ENCODE data around the gene MIB2.
"Not testable (repeated sequence)": the region's sequence is repeated elsewhere in the genome, so short reads cannot be mapped to it uniquely, and the experiment has no call there.

MIB2 gene

DNA sequence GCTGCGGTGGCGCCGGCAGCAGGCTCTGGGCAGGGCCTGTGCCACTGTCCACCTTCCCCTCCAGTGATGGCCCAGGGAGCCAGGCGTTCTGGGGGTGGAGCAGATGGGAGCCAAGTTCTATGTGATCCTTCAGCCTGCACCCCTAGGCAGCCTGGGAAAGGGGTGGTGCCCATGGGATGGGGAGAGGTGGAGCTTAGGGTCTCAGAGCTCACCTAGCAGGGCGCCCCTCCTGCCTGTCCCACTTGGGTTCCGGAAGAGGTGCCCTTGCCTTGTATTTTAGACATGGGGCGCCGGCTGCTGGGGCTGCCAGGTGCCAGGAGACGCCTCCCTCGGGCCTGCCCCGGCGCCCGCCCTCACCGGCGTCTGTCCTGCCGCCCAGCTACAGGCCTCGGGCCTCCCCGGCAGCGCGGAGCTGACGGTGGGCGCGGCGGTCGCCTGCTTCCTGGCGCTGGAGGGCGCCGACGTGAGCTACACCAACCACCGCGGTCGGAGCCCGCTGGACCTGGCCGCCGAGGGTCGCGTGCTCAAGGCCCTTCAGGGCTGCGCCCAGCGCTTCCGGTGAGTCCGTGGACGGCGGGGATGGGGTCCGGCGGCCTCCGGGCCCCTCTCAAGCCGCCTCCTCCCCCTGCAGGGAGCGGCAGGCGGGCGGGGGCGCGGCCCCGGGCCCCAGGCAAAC lies 13.6 kb downstream of the MIB2 start:
- peak; percentile 42 to 52 for DNase-seq

DNA sequence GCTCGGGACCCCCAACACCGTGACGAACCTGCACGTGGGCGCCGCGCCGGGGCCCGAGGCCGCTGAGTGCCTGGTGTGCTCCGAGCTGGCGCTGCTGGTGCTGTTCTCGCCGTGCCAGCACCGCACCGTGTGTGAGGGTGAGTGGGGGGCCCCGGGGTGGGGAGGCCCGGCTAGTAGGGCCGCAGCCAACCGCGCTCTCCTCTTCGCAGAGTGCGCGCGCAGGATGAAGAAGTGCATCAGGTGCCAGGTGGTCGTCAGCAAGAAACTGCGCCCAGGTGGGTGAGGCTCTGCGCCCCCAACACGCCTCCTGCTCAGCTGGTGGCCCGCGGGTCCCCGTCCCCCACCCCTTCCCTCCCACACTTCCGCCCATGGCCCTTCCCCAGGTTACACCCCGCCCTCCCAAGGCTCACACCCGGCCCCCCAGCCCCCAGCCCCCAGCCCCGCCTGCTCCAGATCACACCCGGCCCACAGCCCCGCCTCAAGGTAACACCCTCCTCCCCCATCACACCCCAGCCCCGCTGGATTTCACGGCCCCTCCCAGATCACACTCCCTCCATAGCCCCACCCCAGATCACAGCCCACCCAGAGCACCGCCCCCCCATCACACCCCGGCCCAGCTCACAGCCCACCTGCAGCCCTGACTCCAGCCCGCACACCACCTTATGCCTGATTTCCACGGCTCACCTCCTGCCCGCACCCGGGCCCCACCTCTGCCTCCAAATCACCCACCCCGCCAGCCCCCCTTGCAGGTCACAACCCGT lies 14.3 kb downstream of the MIB2 start:
- DNase-seq: peak; percentile 88 to 90

GRCh38 chr1:1630191-1630964 lies 15.1 kb downstream of the MIB2 start:
- DNase-seq: peak; percentile 97 to 98

DNA sequence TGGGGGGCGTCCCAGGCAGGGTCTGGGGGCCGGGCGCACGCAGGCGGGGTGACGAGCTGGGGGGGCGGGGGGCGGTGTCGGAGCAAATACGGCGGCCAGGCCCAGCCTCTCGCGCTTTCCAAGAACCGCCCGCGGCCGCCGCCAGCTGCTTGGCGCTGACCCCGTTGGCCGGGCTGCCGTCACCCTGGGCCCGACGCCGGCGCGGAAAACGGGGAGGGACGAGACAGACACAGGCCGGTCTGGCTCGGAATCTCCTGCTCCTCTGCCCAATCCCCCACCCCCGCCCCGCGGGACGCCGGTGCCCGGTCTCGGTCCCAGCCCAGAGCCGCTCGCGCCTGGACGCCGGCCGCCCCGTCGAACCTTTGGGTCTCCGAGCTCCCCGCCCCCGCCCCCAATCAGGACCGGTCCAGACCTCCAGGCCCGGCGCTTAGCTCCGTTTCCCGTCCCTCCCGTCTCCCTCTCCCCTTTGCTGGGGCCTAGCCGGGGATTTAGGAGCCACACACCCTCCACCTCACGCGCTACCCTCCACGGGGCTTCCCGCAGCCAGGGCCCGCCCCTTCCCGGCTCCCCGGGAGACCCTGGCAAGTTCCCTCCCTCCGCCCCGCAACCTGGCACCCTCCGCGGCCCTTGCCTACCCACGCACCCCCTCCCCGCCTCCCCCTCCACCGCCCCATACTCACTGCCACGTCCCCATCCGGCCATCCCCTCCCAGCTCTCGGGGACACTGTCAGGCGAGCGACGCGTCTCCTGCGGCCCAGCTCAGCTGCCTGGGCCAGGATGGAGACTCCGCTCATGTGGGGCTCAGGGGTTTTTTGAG lies 15.9 kb downstream of the MIB2 start:
- DNase-seq: peak; percentile 42 to 56

DNA sequence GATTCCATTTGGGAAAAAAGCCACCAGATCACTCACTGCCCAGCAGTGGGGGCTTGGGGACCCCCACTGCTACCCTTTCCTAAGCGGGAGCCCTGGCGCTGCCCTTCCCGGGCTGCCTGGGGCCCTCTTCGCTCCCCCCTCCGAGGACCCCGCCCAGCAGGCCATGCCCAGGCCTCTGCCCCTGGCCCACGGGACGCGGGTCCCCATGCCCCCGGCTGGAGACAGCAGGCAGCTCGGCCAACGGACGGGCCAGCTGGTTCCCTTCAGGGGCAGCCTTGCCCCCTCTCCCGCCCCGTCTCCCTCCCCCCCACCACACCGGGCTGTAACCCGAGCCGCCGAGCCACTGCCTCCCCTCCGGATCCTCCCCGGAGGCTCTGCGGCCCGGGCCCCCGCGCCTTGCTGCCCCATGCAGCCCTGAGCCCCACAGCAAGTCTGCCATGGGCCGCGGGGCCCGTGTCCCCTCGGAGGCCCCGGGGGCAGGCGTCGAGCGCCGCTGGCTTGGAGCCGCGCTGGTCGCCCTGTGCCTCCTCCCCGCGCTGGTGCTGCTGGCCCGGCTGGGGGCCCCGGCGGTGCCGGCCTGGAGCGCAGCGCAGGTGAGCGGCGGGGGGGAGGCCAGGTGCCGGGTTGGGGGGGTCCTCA lies 16.6 kb downstream of the MIB2 start, which contains the start of gene MMP23B:
Gene MMP23B (plus strand): TSS at position 392 of the 639 bp plus-strand sequence. CDS start 46 bp downstream, at position 438.
- DNase-seq: no peak

DNA sequence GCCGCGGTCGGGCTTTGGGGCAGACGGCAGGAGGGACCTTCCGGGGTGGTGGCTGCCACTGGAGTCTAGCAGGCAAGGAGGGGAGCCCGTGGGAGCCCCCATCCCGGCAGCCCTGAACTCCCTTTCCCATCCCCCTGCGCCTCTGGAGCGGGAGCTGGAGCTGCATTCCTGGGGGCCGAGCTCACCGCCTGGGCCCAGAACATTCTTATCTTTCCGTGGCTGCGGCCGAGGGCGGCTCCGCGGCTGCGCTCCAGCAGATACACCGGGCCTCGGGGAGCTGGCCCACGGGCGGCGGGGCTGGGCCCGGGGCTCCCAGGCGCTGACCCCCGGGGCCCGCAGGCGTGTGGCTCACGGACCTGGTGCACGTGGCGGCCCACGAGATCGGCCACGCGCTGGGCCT lies 18.1 kb downstream of the MIB2 start:
- DNase-seq: not testable (repeated sequence)

DNA sequence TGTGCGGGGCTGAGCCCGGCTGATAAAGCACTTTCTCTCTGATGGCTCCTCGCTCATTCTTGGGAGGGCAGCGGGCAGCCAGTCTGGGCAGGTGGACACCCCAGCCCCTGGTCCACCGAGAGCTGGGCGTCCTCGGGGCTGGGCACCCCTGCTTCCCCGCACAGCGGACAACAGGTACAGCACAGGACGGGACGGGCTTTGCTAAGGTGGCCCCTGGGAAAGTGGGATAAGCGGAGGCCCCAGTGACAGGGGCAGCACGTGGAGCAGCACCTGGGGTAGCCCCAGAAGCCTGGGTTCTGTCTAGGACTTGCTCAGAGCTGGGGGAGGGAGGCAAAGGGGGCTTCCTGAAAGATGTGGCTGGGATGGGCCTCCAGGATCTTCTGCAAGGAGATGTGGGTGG lies 19.3 kb downstream of the MIB2 start:
- DNase-seq: not testable (repeated sequence)

- DNase-seq: not testable (repeated sequence)
Observed at GRCh38 chr1:1636621-1637478, 21.6 kb downstream of the MIB2 start.

GRCh38 chr1:1637479-1637875 lies 22.2 kb downstream of the MIB2 start:
- not testable (repeated sequence) for DNase-seq

- DNase-seq: not testable (repeated sequence)
Observed at GRCh38 chr1:1638528-1638927, 23.2 kb downstream of the MIB2 start.

DNA sequence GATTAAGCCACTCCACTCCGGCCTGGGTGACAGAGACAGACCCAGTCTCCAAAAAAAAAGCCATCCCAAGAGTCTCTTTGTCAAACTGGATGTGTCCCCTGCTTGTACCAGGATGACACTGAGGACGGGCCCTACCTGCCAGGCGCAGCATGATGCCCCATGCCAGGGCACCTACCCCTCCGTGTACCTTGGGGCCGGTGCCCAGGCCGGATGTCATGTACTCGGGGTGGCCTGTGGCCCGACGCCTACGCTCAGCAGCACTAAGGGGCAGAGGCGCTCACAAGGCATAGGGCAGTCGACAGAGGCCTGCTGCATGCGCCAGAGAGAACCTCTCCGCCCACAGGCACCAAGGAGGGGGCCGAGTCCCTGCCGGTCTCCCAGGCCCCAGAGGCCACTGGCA lies 24.1 kb downstream of the MIB2 start:
- not testable (repeated sequence) for DNase-seq

DNA sequence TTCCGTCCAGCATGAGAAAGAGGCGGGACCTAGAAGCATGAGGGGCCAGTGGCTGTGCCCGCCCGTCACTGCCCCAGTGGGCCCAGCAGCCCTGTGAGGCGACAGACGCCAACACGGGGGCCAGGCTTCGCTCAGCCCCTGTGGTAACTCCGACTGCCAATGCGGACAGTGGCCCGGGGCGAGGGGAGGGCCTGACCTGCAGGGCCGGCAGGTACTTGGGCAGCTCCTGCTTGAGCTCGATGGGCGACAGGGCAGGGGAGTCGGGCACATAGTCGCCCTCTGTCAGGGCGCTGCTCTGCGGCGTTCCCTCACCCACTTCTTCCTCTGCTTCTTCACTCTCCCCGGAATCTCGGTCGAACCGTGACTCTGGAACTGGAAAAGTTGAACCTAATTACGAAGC lies 24.8 kb downstream of the MIB2 start:
- DNase-seq: not testable (repeated sequence)

GRCh38 chr1:1640711-1641461 lies 25.6 kb downstream of the MIB2 start:
- DNase-seq: not testable (repeated sequence)

- DNase-seq: not testable (repeated sequence)
Observed at GRCh38 chr1:1646326-1646725, 31.0 kb downstream of the MIB2 start.

GRCh38 chr1:1647567-1648241 lies 32.4 kb downstream of the MIB2 start:
- DNase-seq: not testable (repeated sequence)

GRCh38 chr1:1648265-1648664 lies 33.0 kb downstream of the MIB2 start:
- not testable (repeated sequence) for DNase-seq

GRCh38 chr1:1658583-1659549 lies 43.6 kb downstream of the MIB2 start, which contains the start of gene CDK11B:
CDK11B (minus strand) TSS chr1:1659004; CDS start chr1:1657485, 1,519 bp downstream.
- peak; percentile 96 to 97 for DNase-seq

DNA sequence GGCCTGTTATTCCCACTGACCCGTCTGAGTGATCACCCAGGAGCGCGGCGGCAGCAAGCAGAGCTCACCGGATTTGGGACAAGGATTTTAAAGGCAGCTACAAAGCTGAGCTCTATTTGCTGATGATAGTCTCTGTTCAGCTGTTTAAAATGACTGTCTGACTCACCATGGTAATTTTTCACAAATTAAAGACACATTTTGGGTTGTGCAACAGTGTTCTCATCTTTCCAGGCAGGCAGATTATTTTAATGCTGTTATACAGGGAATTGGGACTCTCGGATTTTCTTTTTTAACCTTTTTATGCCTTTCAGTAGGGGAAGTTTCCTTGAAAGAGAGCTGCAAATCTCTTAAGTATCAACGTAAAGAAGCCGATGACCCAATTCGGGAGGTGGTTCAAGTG lies 47.1 kb downstream of the MIB2 start:
- not testable (repeated sequence) for DNase-seq

Measured in CD4-positive, alpha-beta T cell treated with Interleukin-1 beta for 1 hour (primary cell).